WERI-Rb-1 (cell line): ENCODE measurements around the gene SAMD8.

Source experiments
- DNase-seq: peaks from one replicate; pipeline ENCODE4 v3.0.0-alpha.2; 2020
- H3K27ac ChIP-seq: fragments of 250-450 bp; sonication (Bioruptor Pico); 2 replicates; pipeline ENCODE4 v1.5.1; 2020; ENCODE audit warnings: mild to moderate bottlenecking, moderate library complexity
- H3K27me3 ChIP-seq: fragments of 250-450 bp; sonication (Bioruptor Pico); 2 replicates; pipeline ENCODE4 v1.5.1; 2021; ENCODE audit warnings: mild to moderate bottlenecking, low read depth, moderate library complexity; ENCODE audit not compliant: insufficient read depth, severe bottlenecking
- H3K36me3 ChIP-seq: fragments of 250-450 bp; sonication (Bioruptor Pico); 2 replicates; pipeline ENCODE4 v1.5.1; 2020; ENCODE audit warnings: mild to moderate bottlenecking, moderate library complexity
- H3K4me3 ChIP-seq: 2 replicates; pipeline ENCODE4 v1.5.1; 2011; ENCODE audit warnings: low read depth, mild to moderate bottlenecking, control low read depth, low read length
- H3K9me3 ChIP-seq: fragments of 250-450 bp; sonication (Bioruptor Pico); 2 replicates; pipeline ENCODE4 v1.5.1; 2021; ENCODE audit warnings: mild to moderate bottlenecking, moderate library complexity; ENCODE audit not compliant: severe bottlenecking
- CTCF ChIP-seq: IDR thresholded peaks from 2 replicates; pipeline ENCODE4 v1.5.1; 2011; ENCODE audit warnings: low read depth, mild to moderate bottlenecking, control low read depth, inconsistent platforms, low read length

Gene SAMD8

GRCh38 chr10:75111365-75111906, at the start of gene SAMD8:
Gene SAMD8 (plus strand): TSS chr10:75111656. CDS start chr10:75150529, 38,873 bp downstream.
- peak; percentile 97 for DNase-seq
- Histone ChIP-seq H3K36me3 (no peaks in the 10 kb centered on the region), H3K27ac (peak within 1 kb of the TSS; percentile 83)

GRCh38 chr10:75061709-75062505, 49.5 kb upstream of the SAMD8 start:
- Histone ChIP-seq H3K4me3 (no peak overlapping the region), H3K36me3 (no peaks in the 10 kb centered on the region), H3K27ac (peak overlapping the region; percentile 69), H3K9me3 (peaks cover 5% of the 10 kb centered on the region), H3K27me3 (no peaks in the 10 kb centered on the region)
- no peak for TF ChIP-seq CTCF
- DNase-seq, result no peak

More at GRCh38 chr10:75111365-75111906, at the start of gene SAMD8:
- TF ChIP-seq CTCF, result no peak
- no peaks in the 10 kb centered on the region for H3K9me3 ChIP-seq
- no peaks in the 10 kb centered on the region for H3K27me3 ChIP-seq
- peak within 1 kb of the TSS; percentile 87 for H3K4me3 ChIP-seq

- H3K4me3 ChIP-seq, result no peak overlapping the region
- no peaks in the 10 kb centered on the region for H3K27me3 ChIP-seq
- peaks cover 5% of the 10 kb centered on the region for H3K9me3 ChIP-seq
- no peaks in the 10 kb centered on the region for H3K36me3 ChIP-seq
- DNase-seq, result peak; percentile 41
- peak overlapping the region; percentile 69 for H3K27ac ChIP-seq
- TF ChIP-seq CTCF, result no peak
These were observed 48.8 kb upstream of the SAMD8 start for GRCh38 chr10:75062506-75063299.

DNA sequence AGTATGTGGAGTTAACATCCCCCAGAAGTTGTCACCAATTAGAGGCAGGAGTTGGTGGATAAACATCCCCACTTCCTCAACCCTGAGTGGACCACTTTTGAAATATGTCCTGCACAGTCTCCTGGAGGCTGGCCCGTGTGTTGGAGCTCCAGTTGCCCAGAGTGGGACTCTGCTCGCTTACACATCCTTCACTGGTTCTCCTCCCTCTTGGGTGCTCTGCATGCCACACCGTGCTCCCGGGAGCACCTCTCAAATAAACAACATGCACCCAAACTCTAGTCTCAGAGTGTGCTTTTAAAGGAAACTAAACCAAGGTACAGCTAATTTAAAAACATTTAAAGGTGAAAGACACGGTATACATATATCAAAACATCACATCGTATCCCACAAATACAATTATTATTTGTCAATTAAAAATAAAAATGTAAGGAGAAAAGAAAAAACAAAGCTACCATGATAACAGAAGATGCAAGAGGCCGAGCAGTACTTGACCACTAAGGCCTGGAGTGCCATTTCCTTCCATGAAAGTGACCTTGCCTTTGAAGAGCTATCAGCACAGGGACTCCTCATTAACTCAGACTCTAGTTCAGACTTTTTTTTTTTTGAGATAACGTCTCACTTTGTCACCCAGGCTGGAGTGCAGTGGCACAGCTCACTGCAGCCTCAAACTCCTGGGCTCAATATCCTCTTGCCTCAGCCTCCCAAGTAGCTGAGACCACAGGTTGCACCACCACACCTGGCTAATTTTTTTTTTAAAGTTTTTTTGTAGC, 47.8 kb upstream of the SAMD8 start:
- H3K27me3 ChIP-seq, result no peaks in the 10 kb centered on the region
- H3K4me3 ChIP-seq, result no peak overlapping the region
- no peaks in the 10 kb centered on the region for H3K36me3 ChIP-seq
- peaks cover 5% of the 10 kb centered on the region for H3K9me3 ChIP-seq
- H3K27ac ChIP-seq, result no peak overlapping the region
- DNase-seq, result no peak
- TF ChIP-seq CTCF, result no peak

DNA sequence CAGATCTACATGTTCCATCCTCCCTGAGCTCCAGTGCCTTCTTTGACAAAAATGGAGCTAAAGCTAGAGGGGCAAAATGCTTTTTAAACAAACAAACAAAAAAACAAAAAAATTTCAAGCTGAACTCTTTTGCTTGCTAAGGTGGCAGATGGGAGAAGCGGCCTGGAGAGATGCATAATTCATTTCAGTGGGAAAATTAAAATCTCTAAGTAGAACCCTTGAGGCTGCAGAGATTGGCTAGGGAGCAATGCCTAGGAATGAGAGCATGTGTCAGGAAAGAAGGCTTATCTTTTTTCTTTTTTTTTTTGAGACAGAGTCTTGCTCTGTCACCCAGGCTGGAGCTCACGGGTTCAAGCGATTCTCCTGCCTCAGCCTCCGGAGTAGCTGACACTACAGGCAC, 46.4 kb upstream of the SAMD8 start:
- H3K4me3 ChIP-seq, result no peak overlapping the region
- H3K9me3 ChIP-seq, result peaks cover 9% of the 10 kb centered on the region
- H3K27me3 ChIP-seq, result no peaks in the 10 kb centered on the region
- no peaks in the 10 kb centered on the region for H3K36me3 ChIP-seq
- no peak overlapping the region for H3K27ac ChIP-seq
- no peak for TF ChIP-seq CTCF
- no peak for DNase-seq
